ENCODE measurements around the gene BRCA1. TPM values are rescaled to one million over a fixed set of nuclear protein-coding genes. Genes with fewer than 3 reads are reported as not detected.

Gene BRCA1
- polyA plus RNA-seq, 1 donor from 2014 or later = 1.0 TPM

DNA sequence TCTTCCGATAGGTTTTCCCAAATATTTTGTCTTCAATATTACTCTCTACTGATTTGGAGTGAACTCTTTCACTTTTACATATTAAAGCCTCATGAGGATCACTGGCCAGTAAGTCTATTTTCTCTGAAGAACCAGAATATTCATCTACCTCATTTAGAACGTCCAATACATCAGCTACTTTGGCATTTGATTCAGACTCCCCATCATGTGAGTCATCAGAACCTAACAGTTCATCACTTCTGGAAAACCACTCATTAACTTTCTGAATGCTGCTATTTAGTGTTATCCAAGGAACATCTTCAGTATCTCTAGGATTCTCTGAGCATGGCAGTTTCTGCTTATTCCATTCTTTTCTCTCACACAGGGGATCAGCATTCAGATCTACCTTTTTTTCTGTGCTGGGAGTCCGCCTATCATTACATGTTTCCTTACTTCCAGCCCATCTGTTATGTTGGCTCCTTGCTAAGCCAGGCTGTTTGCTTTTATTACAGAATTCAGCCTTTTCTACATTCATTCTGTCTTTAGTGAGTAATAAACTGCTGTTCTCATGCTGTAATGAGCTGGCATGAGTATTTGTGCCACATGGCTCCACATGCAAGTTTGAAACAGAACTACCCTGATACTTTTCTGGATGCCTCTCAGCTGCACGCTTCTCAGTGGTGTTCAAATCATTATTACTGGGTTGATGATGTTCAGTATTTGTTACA, 30.9 kb downstream of the BRCA1 start:
- TF ChIP-seq, protein P1, sequence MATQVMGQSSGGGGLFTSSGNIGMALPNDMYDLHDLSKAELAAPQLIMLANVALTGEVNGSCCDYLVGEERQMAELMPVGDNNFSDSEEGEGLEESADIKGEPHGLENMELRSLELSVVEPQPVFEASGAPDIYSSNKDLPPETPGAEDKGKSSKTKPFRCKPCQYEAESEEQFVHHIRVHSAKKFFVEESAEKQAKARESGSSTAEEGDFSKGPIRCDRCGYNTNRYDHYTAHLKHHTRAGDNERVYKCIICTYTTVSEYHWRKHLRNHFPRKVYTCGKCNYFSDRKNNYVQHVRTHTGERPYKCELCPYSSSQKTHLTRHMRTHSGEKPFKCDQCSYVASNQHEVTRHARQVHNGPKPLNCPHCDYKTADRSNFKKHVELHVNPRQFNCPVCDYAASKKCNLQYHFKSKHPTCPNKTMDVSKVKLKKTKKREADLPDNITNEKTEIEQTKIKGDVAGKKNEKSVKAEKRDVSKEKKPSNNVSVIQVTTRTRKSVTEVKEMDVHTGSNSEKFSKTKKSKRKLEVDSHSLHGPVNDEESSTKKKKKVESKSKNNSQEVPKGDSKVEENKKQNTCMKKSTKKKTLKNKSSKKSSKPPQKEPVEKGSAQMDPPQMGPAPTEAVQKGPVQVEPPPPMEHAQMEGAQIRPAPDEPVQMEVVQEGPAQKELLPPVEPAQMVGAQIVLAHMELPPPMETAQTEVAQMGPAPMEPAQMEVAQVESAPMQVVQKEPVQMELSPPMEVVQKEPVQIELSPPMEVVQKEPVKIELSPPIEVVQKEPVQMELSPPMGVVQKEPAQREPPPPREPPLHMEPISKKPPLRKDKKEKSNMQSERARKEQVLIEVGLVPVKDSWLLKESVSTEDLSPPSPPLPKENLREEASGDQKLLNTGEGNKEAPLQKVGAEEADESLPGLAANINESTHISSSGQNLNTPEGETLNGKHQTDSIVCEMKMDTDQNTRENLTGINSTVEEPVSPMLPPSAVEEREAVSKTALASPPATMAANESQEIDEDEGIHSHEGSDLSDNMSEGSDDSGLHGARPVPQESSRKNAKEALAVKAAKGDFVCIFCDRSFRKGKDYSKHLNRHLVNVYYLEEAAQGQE (IDR thresholded peaks at IDR 0.05; ENCODE audit: borderline replicate concordance) = no peak
- TF ChIP-seq TAF1 (IDR thresholded peaks at IDR 0.05; ENCODE audit: low read depth) (no peak), EZH2 (IDR thresholded peaks at IDR 0.05; ENCODE audit: borderline replicate concordance, insufficient read depth, low read length, poor library complexity, severe bottlenecking) (no peak)
- TF ChIP-seq, protein P2, sequence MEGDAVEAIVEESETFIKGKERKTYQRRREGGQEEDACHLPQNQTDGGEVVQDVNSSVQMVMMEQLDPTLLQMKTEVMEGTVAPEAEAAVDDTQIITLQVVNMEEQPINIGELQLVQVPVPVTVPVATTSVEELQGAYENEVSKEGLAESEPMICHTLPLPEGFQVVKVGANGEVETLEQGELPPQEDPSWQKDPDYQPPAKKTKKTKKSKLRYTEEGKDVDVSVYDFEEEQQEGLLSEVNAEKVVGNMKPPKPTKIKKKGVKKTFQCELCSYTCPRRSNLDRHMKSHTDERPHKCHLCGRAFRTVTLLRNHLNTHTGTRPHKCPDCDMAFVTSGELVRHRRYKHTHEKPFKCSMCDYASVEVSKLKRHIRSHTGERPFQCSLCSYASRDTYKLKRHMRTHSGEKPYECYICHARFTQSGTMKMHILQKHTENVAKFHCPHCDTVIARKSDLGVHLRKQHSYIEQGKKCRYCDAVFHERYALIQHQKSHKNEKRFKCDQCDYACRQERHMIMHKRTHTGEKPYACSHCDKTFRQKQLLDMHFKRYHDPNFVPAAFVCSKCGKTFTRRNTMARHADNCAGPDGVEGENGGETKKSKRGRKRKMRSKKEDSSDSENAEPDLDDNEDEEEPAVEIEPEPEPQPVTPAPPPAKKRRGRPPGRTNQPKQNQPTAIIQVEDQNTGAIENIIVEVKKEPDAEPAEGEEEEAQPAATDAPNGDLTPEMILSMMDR (IDR thresholded peaks at IDR 0.05; ENCODE audit: poor library complexity, severe bottlenecking) = no peak
- Histone ChIP-seq H3K27me3 (ENCODE audit: insufficient read depth, low read depth, low read length) (no peaks in the 10 kb centered on the region), H4K20me1 (ENCODE audit: insufficient read depth) (no peaks in the 10 kb centered on the region), H3K9me3 (ENCODE audit: low read length) (no peaks in the 10 kb centered on the region), H3K36me3 (ENCODE audit: insufficient read depth, low read length) (no peaks in the 10 kb centered on the region), H3K4me3 (ENCODE audit: low read length) (no peak overlapping the region), H3K79me2 (replicated peaks; ENCODE audit: insufficient read depth, low read length) (no peaks in the 10 kb centered on the region), H3F3A (ENCODE audit: insufficient read depth, low read length, poor library complexity, severe bottlenecking) (no peaks in the 10 kb centered on the region), H3K9ac (ENCODE audit: low read length) (no peak overlapping the region), H3K9me2 (ENCODE audit: insufficient read depth, low read length) (no peaks in the 10 kb centered on the region), H3K4me2 (ENCODE audit: low read length) (no peak overlapping the region), H3K27ac (ENCODE audit: low read length) (no peak overlapping the region), H2AFZ (ENCODE audit: low read depth, low read length) (no peak overlapping the region)

DNA sequence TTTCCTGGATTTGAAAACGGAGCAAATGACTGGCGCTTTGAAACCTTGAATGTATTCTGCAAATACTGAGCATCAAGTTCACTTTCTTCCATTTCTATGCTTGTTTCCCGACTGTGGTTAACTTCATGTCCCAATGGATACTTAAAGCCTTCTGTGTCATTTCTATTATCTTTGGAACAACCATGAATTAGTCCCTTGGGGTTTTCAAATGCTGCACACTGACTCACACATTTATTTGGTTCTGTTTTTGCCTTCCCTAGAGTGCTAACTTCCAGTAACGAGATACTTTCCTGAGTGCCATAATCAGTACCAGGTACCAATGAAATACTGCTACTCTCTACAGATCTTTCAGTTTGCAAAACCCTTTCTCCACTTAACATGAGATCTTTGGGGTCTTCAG, 32.3 kb downstream of the BRCA1 start:
- H3K4me2 ChIP-seq (ENCODE audit: low read length) = no peak overlapping the region
- H3F3A ChIP-seq (ENCODE audit: insufficient read depth, low read length, poor library complexity, severe bottlenecking) = no peaks in the 10 kb centered on the region
- H3K27ac ChIP-seq (ENCODE audit: low read length) = no peak overlapping the region
- no peaks in the 10 kb centered on the region for H3K27me3 ChIP-seq (ENCODE audit: insufficient read depth, low read depth, low read length)
- H4K20me1 ChIP-seq (ENCODE audit: insufficient read depth) = no peaks in the 10 kb centered on the region
- no peaks in the 10 kb centered on the region for H3K9me2 ChIP-seq (ENCODE audit: insufficient read depth, low read length)
- H3K36me3 ChIP-seq (ENCODE audit: insufficient read depth, low read length) = no peaks in the 10 kb centered on the region
- H2AFZ ChIP-seq (ENCODE audit: low read depth, low read length) = no peak overlapping the region
- no peak overlapping the region for H3K4me3 ChIP-seq (ENCODE audit: low read length)
- no peaks in the 10 kb centered on the region for H3K79me2 ChIP-seq (replicated peaks; ENCODE audit: insufficient read depth, low read length)
- H3K9me3 ChIP-seq (ENCODE audit: low read length) = no peaks in the 10 kb centered on the region
- TF ChIP-seq, protein P2 (IDR thresholded peaks at IDR 0.05; ENCODE audit: poor library complexity, severe bottlenecking) = no peak
- TF ChIP-seq RAD21 (conservative IDR thresholded peaks at IDR 0.05) (no peak), SMC3 (conservative IDR thresholded peaks at IDR 0.05; ENCODE audit: poor library complexity) (no peak), EP300 (conservative IDR thresholded peaks at IDR 0.05; ENCODE audit: poor library complexity, severe bottlenecking) (no peak), POLR2AphosphoS5 (IDR thresholded peaks at IDR 0.05) (no peak), EZH2 (IDR thresholded peaks at IDR 0.05; ENCODE audit: borderline replicate concordance, insufficient read depth, low read length, poor library complexity, severe bottlenecking) (no peak), TAF1 (IDR thresholded peaks at IDR 0.05; ENCODE audit: low read depth) (no peak), MXI1 (conservative IDR thresholded peaks at IDR 0.05; ENCODE audit: poor library complexity, severe bottlenecking) (no peak)
- TF ChIP-seq, protein P1 (IDR thresholded peaks at IDR 0.05; ENCODE audit: borderline replicate concordance) = no peak
- H3K9ac ChIP-seq (ENCODE audit: low read length) = no peak overlapping the region

Data from neural cell (in vitro differentiated cells).